Fibroblast of pulmonary artery (primary cell): ENCODE data around the gene HMGN2.

Experiments
- DNase-seq: peaks from one replicate; pipeline ENCODE4 v3.0.0-alpha.2; 2010; ENCODE audit warnings: low read depth
- H3K4me3 ChIP-seq: replicated peaks from 2 replicates; pipeline ENCODE4 v1.5.1; 2011; ENCODE audit warnings: low read depth, mild to moderate bottlenecking, control low read depth, low read length, moderate library complexity
- CTCF ChIP-seq: IDR thresholded peaks from 2 replicates; pipeline ENCODE4 v1.5.1; 2011; ENCODE audit warnings: mild to moderate bottlenecking, control low read depth, low read length, inconsistent platforms; ENCODE audit errors: missing control alignments

The HMGN2 gene

GRCh38 chr1:26472320-26472900 is at the start of gene HMGN2:
TSS of gene HMGN2 (plus strand) at chr1:26472440. CDS start at chr1:26472613, 173 bp downstream.
- peak; percentile 85 for DNase-seq
- TF ChIP-seq CTCF, result no peak
- H3K4me3 ChIP-seq, result peak within 1 kb of the TSS; percentile 70

- TF ChIP-seq CTCF, result no peak
- no peak for DNase-seq
These were observed 42.5 kb upstream of the HMGN2 start for GRCh38 chr1:26429721-26430120.

GRCh38 chr1:26431979-26432695 is 40.1 kb upstream of the HMGN2 start, which contains the start of gene DHDDS:
TSS of gene DHDDS (plus strand) at chr1:26432321. CDS start at chr1:26432946, 625 bp downstream.
- H3K4me3 ChIP-seq, result peak within 1 kb of the TSS; percentile 59
- no peak for TF ChIP-seq CTCF
- peak; percentile 99 for DNase-seq

More at GRCh38 chr1:26429721-26430120, 42.5 kb upstream of the HMGN2 start:
- no peak overlapping the region for H3K4me3 ChIP-seq

GRCh38 chr1:26432793-26433192 is 39.4 kb upstream of the HMGN2 start:
- DNase-seq, result no peak
- H3K4me3 ChIP-seq, result peak overlapping the region; percentile 59
- TF ChIP-seq CTCF, result no peak

GRCh38 chr1:26434161-26434752 is 38.0 kb upstream of the HMGN2 start:
- no peak for DNase-seq
- no peak for TF ChIP-seq CTCF
- no peak overlapping the region for H3K4me3 ChIP-seq

GRCh38 chr1:26438041-26438440 is 34.2 kb upstream of the HMGN2 start:
- no peak for TF ChIP-seq CTCF
- no peak overlapping the region for H3K4me3 ChIP-seq
- no peak for DNase-seq
